IMR-90 (cell line): Measurements from ENCODE around the gene DCC.

Experiments used
- CEBPB ChIP-seq: IDR thresholded peaks from 2 replicates; pipeline ENCODE4 v1.6.1; 2012; ENCODE audit warnings: low read depth, low read length, improper control_type of control experiment
- CTCF ChIP-seq: conservative IDR thresholded peaks from 2 replicates; pipeline ENCODE4 v1.5.1; 2012; ENCODE audit warnings: mild to moderate bottlenecking, low read depth, low read length, improper control_type of control experiment
- FOS ChIP-seq: fragments of 150-350 bp; IDR thresholded peaks from 2 replicates; pipeline ENCODE4 v1.6.1; 2016; ENCODE audit warnings: low read depth, low read length
- MAFK ChIP-seq: IDR thresholded peaks from 2 replicates; pipeline ENCODE4 v1.6.1; 2012; ENCODE audit warnings: low read depth, low read length, improper control_type of control experiment
- POLR2A ChIP-seq: IDR thresholded peaks from 2 replicates; pipeline ENCODE4 v1.6.1; 2012; ENCODE audit warnings: mild to moderate bottlenecking, low read depth, low read length
- RAD21 ChIP-seq: IDR thresholded peaks from 2 replicates; pipeline ENCODE4 v1.6.1; 2012; ENCODE audit warnings: low read length, improper control_type of control experiment
- RFX5 ChIP-seq: IDR thresholded peaks from 2 replicates; pipeline ENCODE4 v1.8.0; 2012; ENCODE audit warnings: low read depth, mild to moderate bottlenecking, low read length, moderate library complexity

GRCh38 chr18:53165770-53166169 lies 825.8 kb downstream of the DCC start:
- no peak for TF ChIP-seq CTCF
- no peak for TF ChIP-seq FOS
- no peak for TF ChIP-seq POLR2A
- no peak for TF ChIP-seq RAD21
- no peak for TF ChIP-seq CEBPB
- no peak for TF ChIP-seq RFX5
- TF ChIP-seq MAFK, result no peak
